ENCODE data around the gene RB1. TPM values are rescaled to one million over a fixed set of nuclear protein-coding genes. Genes with fewer than 3 reads are reported as not detected.

RB1 gene
- total and polyA plus RNA-seq, 8 donors: 32.1 to 53.1 (median 47.4) TPM

DNA sequence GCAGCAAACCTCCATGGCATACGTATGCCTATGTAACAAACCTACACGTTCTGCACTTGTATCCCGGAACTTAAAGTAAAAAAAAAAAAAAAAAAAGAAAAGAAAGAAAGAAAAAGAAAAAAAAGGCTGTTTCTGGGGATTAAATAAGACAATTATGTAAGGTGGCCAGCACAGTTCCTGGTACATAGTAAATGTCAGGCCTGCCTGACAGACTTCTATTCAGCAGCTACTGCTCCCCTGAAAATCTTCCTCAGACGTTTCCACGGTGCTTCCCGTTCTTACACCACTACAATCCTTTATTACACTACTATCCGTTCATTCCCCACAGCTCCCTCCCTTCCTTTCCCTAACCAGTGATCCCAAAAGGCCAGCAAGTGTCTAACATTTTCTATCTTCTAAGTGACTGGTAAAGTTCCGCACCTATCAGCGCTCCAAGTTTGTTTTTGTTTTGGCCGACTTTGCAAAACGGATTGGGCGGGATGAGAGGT, 636 bp upstream of the RB1 start:
- peak; percentile 16 for ATAC-seq
- no peaks in the 10 kb centered on the region for H3K9me3 ChIP-seq

DNA sequence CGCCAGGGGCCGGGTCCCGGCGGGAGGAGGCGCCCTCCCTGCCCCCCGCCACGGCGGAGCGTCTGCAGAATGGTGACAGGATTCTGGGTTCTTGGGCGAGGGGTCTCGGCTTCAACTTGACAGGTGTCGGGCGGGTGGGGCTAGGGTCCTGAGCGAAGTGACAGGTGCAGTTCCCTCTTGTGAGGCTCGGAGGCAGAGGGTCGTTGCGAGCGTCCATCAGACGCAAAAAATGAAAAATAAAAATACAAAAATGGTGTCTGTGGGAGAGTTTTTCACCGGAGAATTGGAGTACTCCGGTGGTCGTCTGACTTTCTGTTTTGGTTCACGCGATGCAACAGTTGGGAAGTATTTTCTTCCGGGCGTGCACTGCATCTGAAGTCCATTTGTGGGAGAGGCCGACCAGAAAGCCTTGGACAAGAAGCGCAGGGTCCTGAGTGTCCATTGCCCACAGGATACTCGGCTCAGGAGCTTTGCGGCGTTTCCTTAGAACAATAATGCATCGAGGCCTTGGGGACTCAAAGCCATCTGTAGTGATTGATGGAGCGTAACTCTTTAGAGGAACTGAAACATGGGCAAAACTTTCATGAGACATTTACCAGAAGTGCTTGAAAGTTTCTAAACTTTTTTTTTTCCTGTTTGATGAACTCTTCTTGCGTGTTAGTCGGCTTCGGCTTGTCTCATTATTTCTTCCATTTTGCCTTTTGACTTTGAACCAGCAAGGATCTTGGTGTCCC, 759 bp downstream of the RB1 start:
- ATAC-seq (peak; percentile 34), DNase-seq (peak in 3 of 4 donors; percentile 43 to 60 (median 58))
- Histone ChIP-seq H3K27ac (peak overlapping the region; percentile 99 to 100), H3K36me3 (peaks cover 0 to 16% of the 10 kb centered on the region in 2 donors), H3K4me1 (peaks cover 7 to 46% of the 10 kb centered on the region in 2 donors), H3K9me3 (no peaks in the 10 kb centered on the region), H3K27me3 (no peaks in the 10 kb centered on the region), H3K4me3 (peak overlapping the region; percentile 91 to 96)
- intact Hi-C loops (cut with DNase I): no loop called here
- TF ChIP-seq, protein P1, sequence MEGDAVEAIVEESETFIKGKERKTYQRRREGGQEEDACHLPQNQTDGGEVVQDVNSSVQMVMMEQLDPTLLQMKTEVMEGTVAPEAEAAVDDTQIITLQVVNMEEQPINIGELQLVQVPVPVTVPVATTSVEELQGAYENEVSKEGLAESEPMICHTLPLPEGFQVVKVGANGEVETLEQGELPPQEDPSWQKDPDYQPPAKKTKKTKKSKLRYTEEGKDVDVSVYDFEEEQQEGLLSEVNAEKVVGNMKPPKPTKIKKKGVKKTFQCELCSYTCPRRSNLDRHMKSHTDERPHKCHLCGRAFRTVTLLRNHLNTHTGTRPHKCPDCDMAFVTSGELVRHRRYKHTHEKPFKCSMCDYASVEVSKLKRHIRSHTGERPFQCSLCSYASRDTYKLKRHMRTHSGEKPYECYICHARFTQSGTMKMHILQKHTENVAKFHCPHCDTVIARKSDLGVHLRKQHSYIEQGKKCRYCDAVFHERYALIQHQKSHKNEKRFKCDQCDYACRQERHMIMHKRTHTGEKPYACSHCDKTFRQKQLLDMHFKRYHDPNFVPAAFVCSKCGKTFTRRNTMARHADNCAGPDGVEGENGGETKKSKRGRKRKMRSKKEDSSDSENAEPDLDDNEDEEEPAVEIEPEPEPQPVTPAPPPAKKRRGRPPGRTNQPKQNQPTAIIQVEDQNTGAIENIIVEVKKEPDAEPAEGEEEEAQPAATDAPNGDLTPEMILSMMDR (IDR thresholded peaks at IDR 0.05): no peak

More for the DNA sequence above, 636 bp upstream of the RB1 start:
- peak overlapping the region; percentile 99 to 100 for H3K27ac ChIP-seq
- no peak for DNase-seq
- TF ChIP-seq, protein P1 (IDR thresholded peaks at IDR 0.05): no peak
- peaks cover 7 to 39% of the 10 kb centered on the region in 2 donors for H3K4me1 ChIP-seq
- H3K36me3 ChIP-seq: peaks cover 0 to 8% of the 10 kb centered on the region in 2 donors
- intact Hi-C loops (cut with DNase I): no loop called here
- peak overlapping the region; percentile 91 to 96 for H3K4me3 ChIP-seq
- H3K27me3 ChIP-seq: no peaks in the 10 kb centered on the region

DNA sequence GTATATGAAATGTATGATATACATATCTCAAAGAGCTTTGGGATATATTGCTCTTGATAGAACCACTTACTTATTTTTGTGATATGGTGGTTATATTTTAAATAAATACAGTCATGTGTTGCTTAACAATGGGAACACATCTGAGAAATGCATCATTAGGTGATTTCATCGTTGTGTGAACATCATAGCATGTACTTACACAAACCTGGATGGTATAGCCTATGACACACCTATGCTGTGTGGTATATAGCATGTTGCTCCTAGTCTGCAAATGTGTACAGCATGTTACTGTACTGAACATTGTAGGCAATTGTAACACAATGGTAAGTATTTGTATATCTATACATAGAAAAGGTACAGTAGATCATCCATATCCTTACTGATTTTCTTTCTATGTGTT, 7.7 kb downstream of the RB1 start:
- intact Hi-C loops (cut with DNase I): no loop called here
- no peak for DNase-seq
- ATAC-seq: no peak
- Histone ChIP-seq H3K4me3 (no peak overlapping the region), H3K27ac (no peak overlapping the region), H3K4me1 (peaks cover 0 to 29% of the 10 kb centered on the region in 2 donors), H3K9me3 (no peaks in the 10 kb centered on the region), H3K27me3 (no peaks in the 10 kb centered on the region), H3K36me3 (peaks cover 0 to 21% of the 10 kb centered on the region in 2 donors)
- TF ChIP-seq, protein P1 (IDR thresholded peaks at IDR 0.05): no peak

DNA sequence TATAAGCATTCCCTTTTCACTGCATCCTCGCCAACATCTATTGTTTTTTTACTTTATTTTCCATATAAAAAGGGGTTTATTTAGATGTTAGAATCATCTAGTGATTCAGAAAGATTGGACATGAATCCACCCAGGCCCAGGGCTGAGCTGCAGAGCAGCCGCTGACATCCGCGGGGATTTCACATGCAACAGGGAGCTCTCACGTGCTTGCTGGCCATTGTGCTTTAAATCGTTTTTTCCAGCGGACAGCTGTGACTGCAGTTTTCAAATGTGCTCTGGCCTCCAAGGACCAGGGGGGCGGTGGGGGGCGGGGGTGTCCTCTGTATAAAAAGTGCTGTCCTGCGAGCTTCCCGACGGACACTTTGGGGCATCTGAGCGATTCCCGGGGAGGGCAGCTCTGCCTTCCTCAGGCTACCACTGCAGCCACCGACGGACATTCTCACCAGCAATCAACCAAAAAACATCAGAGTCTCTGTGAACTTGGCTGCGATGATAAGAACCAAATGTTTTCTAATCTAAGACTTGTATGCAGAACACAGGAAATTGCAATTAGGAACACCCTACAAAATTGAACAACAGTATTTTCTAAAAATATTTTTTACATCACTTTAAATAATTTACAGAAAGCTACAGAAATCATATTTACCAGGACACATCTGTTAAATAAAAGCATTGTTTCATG, 12.6 kb downstream of the RB1 start:
- DNase-seq (peak in 1 of 4 donors; percentile 8), ATAC-seq (no peak)
- peaks cover 0 to 33% of the 10 kb centered on the region in 2 donors for H3K4me1 ChIP-seq
- no peak overlapping the region for H3K4me3 ChIP-seq
- TF ChIP-seq, protein P1 (IDR thresholded peaks at IDR 0.05): no peak
- H3K9me3 ChIP-seq: peaks cover 0 to 12% of the 10 kb centered on the region in 2 donors
- H3K36me3 ChIP-seq: peaks cover 0 to 49% of the 10 kb centered on the region in 2 donors
- peaks cover 0 to 24% of the 10 kb centered on the region in 2 donors for H3K27me3 ChIP-seq
- intact Hi-C loops (cut with DNase I): no loop called here
- H3K27ac ChIP-seq: no peak overlapping the region
